OCI-LY3 (cell line): ENCODE results near the gene SART3.
"Not testable (repeated sequence)": the region's sequence is repeated elsewhere in the genome, so short reads cannot be mapped to it uniquely, and the experiment has no call there.

Source experiments
- H2AFZ ChIP-seq: fragments of 200-600, 300-600 bp; shearing (Covaris generic); 2 replicates; pipeline ENCODE4 v1.6.0; 2014; ENCODE audit warnings: antibody characterized with exemption, low read depth, low read length
- H3K27ac ChIP-seq: fragments of 200-600, 300-600 bp; sonication (generic); 2 replicates; pipeline ENCODE4 v1.5.1; 2014; ENCODE audit warnings: mild to moderate bottlenecking, low read length, moderate library complexity, mixed read lengths
- H3K27me3 ChIP-seq: fragments of 200-600, 300-600 bp; sonication (generic); 2 replicates; pipeline ENCODE4 v1.6.1; 2014; ENCODE audit warnings: low read depth, low read length, mixed read lengths
- H3K36me3 ChIP-seq: fragments of 200-600, 300-600 bp; sonication (generic); replicated peaks from 2 replicates; pipeline ENCODE3; 2014; ENCODE audit warnings: low read depth, low read length, mixed read lengths
- H3K4me1 ChIP-seq: fragments of 300-600, 200-600 bp; sonication (generic); 2 replicates; pipeline ENCODE4 v1.6.1; 2014; ENCODE audit warnings: low read length, mixed read lengths
- H3K4me2 ChIP-seq: fragments of 200-600, 300-600 bp; sonication (generic); 2 replicates; pipeline ENCODE4 v1.6.1; 2014; ENCODE audit warnings: low read length, mixed read lengths
- H3K4me3 ChIP-seq: fragments of 300-600, 200-600 bp; sonication (generic); 2 replicates; pipeline ENCODE4 v1.5.1; 2014; ENCODE audit warnings: antibody characterized with exemption, mild to moderate bottlenecking, low read length, moderate library complexity
- H3K79me2 ChIP-seq: fragments of 300-600, 200-600 bp; shearing (Covaris generic); 2 replicates; pipeline ENCODE4 v1.6.1; 2014; ENCODE audit warnings: mild to moderate bottlenecking, low read length, mixed read lengths
- H3K9ac ChIP-seq: fragments of 300-600, 200-600 bp; shearing (Covaris generic); 2 replicates; pipeline ENCODE4 v1.6.0; 2014; ENCODE audit warnings: mild to moderate bottlenecking, low read length, moderate library complexity
- H3K9me3 ChIP-seq: fragments of 200-600, 300-600 bp; shearing (Covaris generic); 2 replicates; pipeline ENCODE4 v1.6.1; 2014; ENCODE audit warnings: low read length, mixed read lengths; ENCODE audit not compliant: insufficient read depth
- H4K20me1 ChIP-seq: fragments of 200-600, 300-600 bp; sonication (generic); 2 replicates; pipeline ENCODE4 v1.6.1; 2016; ENCODE audit warnings: low read length, mixed read lengths; ENCODE audit not compliant: insufficient read depth
- EZH2phosphoT487 ChIP-seq: fragments of 200-600 bp; shearing (Covaris generic); IDR thresholded peaks from 2 replicates; pipeline ENCODE4 v1.6.1; 2018; ENCODE audit warnings: antibody characterized with exemption, mixed run types, low read depth
- TF ChIP-seq, protein P1 (sequence below): fragments of 200-600, 300-600 bp; sonication (generic); IDR thresholded peaks from 2 replicates; pipeline ENCODE4 v1.5.1; 2014; ENCODE audit warnings: antibody characterized with exemption, low read length, low read depth

SART3 gene

DNA sequence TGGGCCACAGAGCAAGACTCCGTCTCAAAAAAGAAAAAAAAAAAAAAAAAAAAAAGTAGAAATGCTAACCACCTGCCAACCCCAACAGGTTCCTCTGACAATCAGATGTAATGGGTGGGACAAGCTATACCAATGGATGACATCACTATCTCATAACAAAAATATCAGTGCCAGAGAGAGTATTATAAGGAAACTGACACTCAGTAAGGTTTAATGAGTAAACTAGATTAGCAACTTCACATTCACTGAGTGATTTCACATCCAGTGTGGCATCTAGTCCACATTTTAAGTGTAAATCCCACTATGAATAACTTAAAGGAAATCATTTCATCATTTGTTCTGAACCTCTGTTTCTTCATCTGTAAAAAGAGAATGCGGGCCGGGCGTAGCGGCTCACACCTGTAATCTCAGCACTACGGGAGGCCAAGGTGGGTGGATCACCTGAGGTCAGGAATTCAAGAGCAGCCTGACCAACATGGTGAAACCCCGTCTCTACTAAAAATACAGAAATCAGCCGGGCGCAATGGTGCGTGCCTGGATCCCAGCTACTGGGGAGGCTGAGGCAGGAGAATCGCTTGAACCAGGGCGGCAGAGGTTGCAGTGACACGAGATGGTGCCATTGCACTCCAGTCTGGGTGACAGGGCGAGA is 1.8 kb downstream of the SART3 start:
- TF ChIP-seq, protein P1, sequence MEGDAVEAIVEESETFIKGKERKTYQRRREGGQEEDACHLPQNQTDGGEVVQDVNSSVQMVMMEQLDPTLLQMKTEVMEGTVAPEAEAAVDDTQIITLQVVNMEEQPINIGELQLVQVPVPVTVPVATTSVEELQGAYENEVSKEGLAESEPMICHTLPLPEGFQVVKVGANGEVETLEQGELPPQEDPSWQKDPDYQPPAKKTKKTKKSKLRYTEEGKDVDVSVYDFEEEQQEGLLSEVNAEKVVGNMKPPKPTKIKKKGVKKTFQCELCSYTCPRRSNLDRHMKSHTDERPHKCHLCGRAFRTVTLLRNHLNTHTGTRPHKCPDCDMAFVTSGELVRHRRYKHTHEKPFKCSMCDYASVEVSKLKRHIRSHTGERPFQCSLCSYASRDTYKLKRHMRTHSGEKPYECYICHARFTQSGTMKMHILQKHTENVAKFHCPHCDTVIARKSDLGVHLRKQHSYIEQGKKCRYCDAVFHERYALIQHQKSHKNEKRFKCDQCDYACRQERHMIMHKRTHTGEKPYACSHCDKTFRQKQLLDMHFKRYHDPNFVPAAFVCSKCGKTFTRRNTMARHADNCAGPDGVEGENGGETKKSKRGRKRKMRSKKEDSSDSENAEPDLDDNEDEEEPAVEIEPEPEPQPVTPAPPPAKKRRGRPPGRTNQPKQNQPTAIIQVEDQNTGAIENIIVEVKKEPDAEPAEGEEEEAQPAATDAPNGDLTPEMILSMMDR = no peak
- TF ChIP-seq EZH2phosphoT487 = no peak
- Histone ChIP-seq H3K79me2 (peaks cover 89% of the 10 kb centered on the region), H3K4me2 (peak overlapping the region; percentile 80), H3K4me3 (no peak overlapping the region), H3K27me3 (no peaks in the 10 kb centered on the region), H3K4me1 (peaks cover 17% of the 10 kb centered on the region), H3K9me3 (no peaks in the 10 kb centered on the region), H3K9ac (no peak overlapping the region), H3K36me3 (peaks cover 14% of the 10 kb centered on the region), H2AFZ (no peak overlapping the region), H3K27ac (no peak overlapping the region), H4K20me1 (peaks cover 52% of the 10 kb centered on the region)

DNA sequence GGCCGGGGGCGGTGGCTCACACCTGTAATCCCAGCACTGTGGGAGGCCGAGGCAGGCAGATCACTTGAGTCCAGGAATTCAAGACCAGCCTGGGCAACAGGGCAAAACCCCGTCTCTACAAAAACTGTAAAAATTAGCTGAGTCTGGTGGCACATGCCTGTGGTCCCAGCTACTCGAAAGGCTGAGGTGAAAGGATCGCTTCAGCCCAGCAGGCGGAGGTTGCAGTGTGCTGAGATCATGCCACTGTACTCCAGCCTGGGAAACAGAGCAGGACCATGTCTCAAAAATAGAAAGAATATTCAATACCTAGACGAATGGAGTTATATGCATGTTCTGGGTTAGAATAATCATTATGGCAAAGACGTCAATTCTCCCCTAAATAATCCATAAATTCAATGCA is 5.6 kb downstream of the SART3 start:
- H3K36me3 ChIP-seq = peaks cover 19% of the 10 kb centered on the region
- H2AFZ ChIP-seq, H3K4me3 ChIP-seq, H3K27ac ChIP-seq, H3K27me3 ChIP-seq, H3K9ac ChIP-seq, H3K4me2 ChIP-seq, H3K9me3 ChIP-seq: not testable (repeated sequence)
- peaks cover 21% of the 10 kb centered on the region for H3K4me1 ChIP-seq
- H3K79me2 ChIP-seq = peaks cover 99% of the 10 kb centered on the region
- H4K20me1 ChIP-seq = peaks cover 88% of the 10 kb centered on the region

DNA sequence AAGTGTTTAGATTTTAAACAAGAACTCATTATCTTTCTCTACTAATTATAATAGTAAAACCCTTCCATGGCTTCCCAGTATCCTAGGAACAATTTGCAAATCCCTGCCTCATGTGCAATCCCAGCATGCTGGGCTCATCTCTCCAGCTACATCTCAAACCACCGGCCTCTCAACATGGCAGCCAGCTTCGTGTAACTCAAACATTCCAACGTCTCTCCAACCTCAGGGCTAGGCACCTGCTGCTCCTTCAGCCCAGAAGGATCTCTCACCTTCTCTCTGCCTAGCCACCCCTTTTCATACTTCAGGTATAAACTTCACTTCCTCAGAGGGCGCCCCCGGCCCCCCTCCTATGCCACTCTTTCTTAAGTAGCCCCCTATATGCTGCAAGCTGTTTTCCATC is 7.2 kb downstream of the SART3 start:
- no peak overlapping the region for H3K4me3 ChIP-seq
- H3K36me3 ChIP-seq = peaks cover 27% of the 10 kb centered on the region
- no peak overlapping the region for H3K4me2 ChIP-seq

DNA sequence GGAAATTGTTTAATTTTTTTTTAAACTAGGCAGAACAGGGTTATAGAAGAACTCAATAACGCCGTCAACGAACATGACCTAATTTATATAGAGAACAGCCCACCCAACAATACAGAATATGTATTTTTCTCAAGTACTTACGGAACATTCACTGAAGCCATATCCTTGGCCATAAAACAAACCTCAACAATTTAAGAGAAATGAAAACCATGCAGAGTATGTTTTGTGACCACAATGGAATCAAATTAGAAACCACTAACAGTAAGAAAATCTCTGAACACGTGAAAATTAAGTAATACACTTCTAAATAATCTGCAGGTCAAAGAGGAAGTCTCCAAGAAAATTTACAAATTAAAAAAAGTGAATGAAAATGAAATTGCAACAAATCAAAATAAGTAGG is 9.4 kb downstream of the SART3 start:
- TF ChIP-seq, protein P1 = no peak
- TF ChIP-seq EZH2phosphoT487 = no peak
- peaks cover 37% of the 10 kb centered on the region for H3K36me3 ChIP-seq
- H3K4me2 ChIP-seq = peak overlapping the region; percentile 14
- no peak overlapping the region for H2AFZ ChIP-seq
- H3K27me3 ChIP-seq = no peaks in the 10 kb centered on the region
- H3K9ac ChIP-seq = no peak overlapping the region
- H3K27ac ChIP-seq = no peak overlapping the region
- H3K4me3 ChIP-seq = no peak overlapping the region
- peaks cover 40% of the 10 kb centered on the region for H3K4me1 ChIP-seq
- H4K20me1 ChIP-seq = peaks cover 69% of the 10 kb centered on the region
- peaks cover 94% of the 10 kb centered on the region for H3K79me2 ChIP-seq
- no peaks in the 10 kb centered on the region for H3K9me3 ChIP-seq

More for the DNA sequence above, 7.2 kb downstream of the SART3 start:
- Histone ChIP-seq H3K9me3 (no peaks in the 10 kb centered on the region), H3K9ac (no peak overlapping the region), H4K20me1 (peaks cover 88% of the 10 kb centered on the region), H3K27me3 (no peaks in the 10 kb centered on the region), H3K27ac (no peak overlapping the region), H2AFZ (no peak overlapping the region), H3K79me2 (peaks cover 99% of the 10 kb centered on the region), H3K4me1 (peaks cover 17% of the 10 kb centered on the region)
- no peak for TF ChIP-seq EZH2phosphoT487
- TF ChIP-seq, protein P1 = no peak
